Sigmoid colon (tissue), 4 donors: ENCODE measurements around the gene DISP2.

ENCODE experiments used
- CTCF ChIP-seq, 4 experiments: fragments of 450-650 bp in 3 of 4; fragments of 200-600 bp in 1 of 4; IDR thresholded peaks; one replicate each; pipeline ENCODE4 v1.5.1; 2016 to 2019; ENCODE audit warnings: antibody characterized with exemption in 4 of 4, mild to moderate bottlenecking in 3 of 4, moderate library complexity in 2 of 4
- EP300 ChIP-seq, 4 donors: sonication (generic); formaldehyde crosslinking; IDR thresholded peaks; one replicate each; pipeline ENCODE4 v1.6.1; 2017; ENCODE audit warnings: antibody characterized with exemption in 4 of 4
- POLR2A ChIP-seq, 2 donors: fragments of 450-650 bp; IDR thresholded peaks; one replicate each; pipeline ENCODE4 v1.6.1; 2016; ENCODE audit warnings: antibody characterized with exemption in 2 of 2, mild to moderate bottlenecking in 2 of 2, moderate library complexity in 2 of 2

DNA sequence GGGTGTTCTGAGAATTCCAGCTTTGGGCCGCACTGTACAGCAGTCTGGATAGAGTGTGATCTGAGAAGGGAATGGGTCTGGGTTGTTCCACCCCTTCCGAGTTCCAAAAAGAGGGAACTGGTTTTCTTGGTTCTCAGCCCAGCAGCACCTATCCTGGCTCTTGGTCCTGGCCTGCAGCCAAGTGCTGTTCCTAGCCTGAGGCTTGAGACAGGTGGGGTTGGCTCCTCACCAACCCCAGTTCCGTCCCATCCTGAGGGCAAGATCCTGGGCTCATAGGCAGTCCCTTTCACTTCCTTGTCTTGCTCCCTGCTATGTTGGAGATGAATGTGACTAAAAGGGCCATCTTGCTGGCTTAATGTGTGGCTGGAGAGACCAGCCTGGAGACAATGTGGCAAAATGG is 62.8 kb downstream of the DISP2 start:
- no peak for TF ChIP-seq CTCF (IDR thresholded peaks at IDR 0.05)
- TF ChIP-seq POLR2A (IDR thresholded peaks at IDR 0.05): no peak
- no peak for TF ChIP-seq EP300 (IDR thresholded peaks at IDR 0.05)
